T-helper 1 cell treated with Interleukin-12 subunit alpha and Interleukin-12 subunit beta and Interleukin-4 antibody, amounts not matched to agents 30 ng/mL and 1 ng/mL, for 36 hours (primary cell): Measurements from ENCODE around the gene MRPL16. TPM values are rescaled to one million over a fixed set of nuclear protein-coding genes. Genes with fewer than 3 reads are reported as not detected.
"Not testable (repeated sequence)": the region's sequence is repeated elsewhere in the genome, so short reads cannot be mapped to it uniquely, and the experiment has no call there.

Source experiments
- intact Hi-C: fragments of 100-400 bp; cut with micrococcal nuclease; formaldehyde crosslinking; loops from one replicate; pipeline ENCODE4 v1.15.1; 2024
- total RNA-seq: library from RNA; stranded (reverse); gene quantifications from 2 replicates; pipeline ENCODE4 v1.2.3, GENCODE V29; 2022

The MRPL16 gene
- total RNA-seq: 67.0 and 68.2 TPM in 2 replicates

- intact Hi-C loops: loop anchor here (1.0 to 5.0 kb wide), 9 partner anchors 8 to 1233 kb away; partner anchors contain the start of genes DTX4, FAM111A, LPXN and PATL1
Observed at GRCh38 chr11:59810189-59810910, at the start of gene MRPL16. MRPL16 (minus strand) TSS chr11:59810778; CDS start chr11:59810658, 120 bp downstream.

GRCh38 chr11:59859673-59860072, 49.1 kb upstream of the MRPL16 start:
- intact Hi-C loops: no loop called here

DNA sequence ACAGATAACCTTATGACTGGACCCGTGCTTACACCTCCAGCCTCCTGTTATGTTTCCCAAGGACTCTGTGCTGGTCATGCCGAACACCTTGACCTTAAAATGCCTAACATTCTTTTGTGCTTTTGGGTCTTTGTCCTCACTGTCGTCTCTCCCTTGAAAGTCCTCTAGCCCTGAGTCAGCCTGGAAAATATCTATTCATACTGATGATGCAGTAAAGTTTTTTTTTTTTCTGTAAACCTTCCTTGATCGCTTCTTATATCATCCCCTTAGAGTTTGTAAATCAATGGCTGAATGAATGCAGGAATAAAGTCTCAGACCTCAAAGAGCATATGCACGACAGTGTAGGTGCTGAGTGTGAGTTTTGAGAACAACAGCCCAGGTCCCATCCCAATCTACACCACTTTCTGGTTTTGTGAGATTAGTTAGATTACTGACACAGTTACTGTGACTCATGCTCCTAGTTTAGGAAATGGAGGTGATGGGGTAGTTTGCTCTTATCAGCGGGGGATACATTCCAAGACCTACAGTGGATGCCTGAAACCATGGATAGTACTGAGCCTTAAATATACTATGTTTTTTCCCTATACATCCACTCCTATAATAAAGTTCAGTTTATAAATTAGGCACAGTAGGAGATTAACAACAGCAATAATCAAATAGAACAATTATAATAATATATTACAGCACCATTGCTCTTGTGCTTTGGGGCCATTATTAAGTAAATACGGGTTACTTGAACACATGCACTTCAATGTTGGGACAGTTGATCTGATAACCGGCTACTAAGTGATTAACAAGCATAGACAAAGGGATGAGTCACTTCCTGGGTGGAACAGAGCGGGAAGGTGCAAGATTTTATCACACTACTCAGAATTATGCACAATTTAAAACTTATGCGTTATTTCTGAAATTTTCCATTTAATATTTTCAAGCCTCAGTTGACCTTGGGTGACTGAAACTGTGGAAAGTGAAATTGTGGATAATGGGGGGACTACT, 47.2 kb upstream of the MRPL16 start:
- intact Hi-C loops: no loop called here

DNA sequence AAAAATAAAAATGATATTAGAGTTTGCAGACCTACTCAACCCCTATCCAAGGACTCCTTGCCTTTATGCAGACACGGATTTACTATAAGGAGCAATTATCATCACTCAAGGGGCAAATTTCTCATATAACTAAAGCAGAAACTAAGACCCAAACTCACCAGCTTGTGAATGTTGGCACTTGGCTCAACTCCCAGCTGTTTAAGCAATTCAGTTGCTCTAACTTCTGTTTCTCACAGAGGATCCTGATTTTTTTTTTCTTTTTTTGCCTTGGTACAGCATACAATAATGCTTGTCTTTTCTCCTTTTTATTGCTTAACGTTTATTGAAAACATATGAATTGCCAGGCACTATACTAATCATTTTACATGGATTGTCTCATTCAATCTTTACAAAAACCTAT, 44.3 kb upstream of the MRPL16 start:
- intact Hi-C loops: no loop called here

- intact Hi-C loops: not testable (repeated sequence)
Observed at GRCh38 chr11:59851416-59851815, 40.8 kb upstream of the MRPL16 start.

- intact Hi-C loops: not testable (repeated sequence)
Observed at GRCh38 chr11:59849551-59849950, 39.0 kb upstream of the MRPL16 start.

- intact Hi-C loops: no loop called here
Observed at GRCh38 chr11:59849129-59849528, 38.6 kb upstream of the MRPL16 start.

- intact Hi-C loops: not testable (repeated sequence)
Observed at GRCh38 chr11:59848439-59848838, 37.9 kb upstream of the MRPL16 start.

DNA sequence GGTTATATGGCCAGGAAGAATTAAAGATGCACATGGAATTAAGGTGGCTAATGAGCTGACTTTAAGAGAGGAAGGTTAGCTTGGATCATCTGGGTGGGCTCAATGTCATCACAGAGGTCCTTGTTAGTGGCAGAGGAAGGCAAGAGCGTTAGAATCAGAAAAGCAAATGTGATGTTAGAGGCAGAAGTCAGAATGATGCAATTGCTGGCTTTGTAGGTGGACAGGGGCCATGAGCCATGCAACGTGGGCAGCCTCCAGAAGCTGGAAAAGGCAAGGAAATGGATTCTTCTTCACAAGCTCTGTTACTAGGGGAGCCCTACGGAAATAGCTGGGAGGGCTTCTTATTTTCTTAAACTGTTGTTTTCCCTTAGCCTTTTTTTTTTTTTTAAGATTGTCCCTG, 37.0 kb upstream of the MRPL16 start:
- intact Hi-C loops: no loop called here

- intact Hi-C loops: no loop called here
Observed at GRCh38 chr11:59846556-59846955, 36.0 kb upstream of the MRPL16 start.

DNA sequence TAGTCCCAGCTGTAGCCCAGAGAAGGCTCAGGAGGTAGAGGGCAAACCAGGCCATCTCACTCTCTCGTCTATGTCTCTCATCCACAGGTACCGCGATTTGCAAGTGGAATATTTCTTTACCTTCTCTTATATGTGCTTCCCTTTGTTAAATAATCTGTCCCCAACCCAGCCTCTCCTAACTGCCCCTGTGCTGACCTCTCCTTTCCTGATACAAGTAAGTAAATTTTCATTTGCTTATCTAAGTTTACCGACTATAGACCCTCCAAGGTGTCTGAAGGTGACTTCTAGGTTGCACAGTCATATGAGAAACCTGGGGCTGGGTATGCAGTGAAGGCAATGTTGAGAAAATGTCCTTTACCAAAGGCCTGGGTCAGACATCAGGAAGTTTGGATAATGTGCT, 34.8 kb upstream of the MRPL16 start, which contains the start of gene CBLIF:
CBLIF (minus strand) TSS at position 101 of the 400 bp plus-strand sequence; CDS start at position 55, 46 bp downstream.
- intact Hi-C loops: no loop called here

DNA sequence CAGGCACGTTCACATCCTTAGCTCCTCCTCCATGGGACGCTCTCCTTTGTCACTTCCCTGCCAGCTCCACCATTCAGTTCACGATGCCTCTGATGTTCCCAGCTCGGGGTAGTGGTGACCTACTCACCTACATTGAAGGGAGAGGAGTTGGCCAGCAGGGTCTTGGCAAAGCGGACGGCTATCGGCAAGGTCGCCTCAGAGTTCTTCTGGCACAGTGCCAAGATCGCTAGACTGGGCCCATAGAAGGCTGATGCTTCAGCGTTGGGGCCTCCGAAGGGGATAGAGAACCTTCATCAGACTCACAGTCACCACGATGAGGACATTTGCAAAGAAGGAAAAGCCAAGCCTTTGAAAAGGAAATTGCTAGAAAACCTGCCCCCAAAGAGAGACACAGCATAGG, 31.7 kb upstream of the MRPL16 start:
- intact Hi-C loops: no loop called here

- intact Hi-C loops: no loop called here
Observed at GRCh38 chr11:59841514-59841913, 30.9 kb upstream of the MRPL16 start.

GRCh38 chr11:59839615-59840014, 29.0 kb upstream of the MRPL16 start:
- intact Hi-C loops: no loop called here

GRCh38 chr11:59833602-59834001, 23.0 kb upstream of the MRPL16 start:
- intact Hi-C loops: no loop called here

- intact Hi-C loops: no loop called here
Observed at GRCh38 chr11:59829358-59829757, 18.8 kb upstream of the MRPL16 start.

DNA sequence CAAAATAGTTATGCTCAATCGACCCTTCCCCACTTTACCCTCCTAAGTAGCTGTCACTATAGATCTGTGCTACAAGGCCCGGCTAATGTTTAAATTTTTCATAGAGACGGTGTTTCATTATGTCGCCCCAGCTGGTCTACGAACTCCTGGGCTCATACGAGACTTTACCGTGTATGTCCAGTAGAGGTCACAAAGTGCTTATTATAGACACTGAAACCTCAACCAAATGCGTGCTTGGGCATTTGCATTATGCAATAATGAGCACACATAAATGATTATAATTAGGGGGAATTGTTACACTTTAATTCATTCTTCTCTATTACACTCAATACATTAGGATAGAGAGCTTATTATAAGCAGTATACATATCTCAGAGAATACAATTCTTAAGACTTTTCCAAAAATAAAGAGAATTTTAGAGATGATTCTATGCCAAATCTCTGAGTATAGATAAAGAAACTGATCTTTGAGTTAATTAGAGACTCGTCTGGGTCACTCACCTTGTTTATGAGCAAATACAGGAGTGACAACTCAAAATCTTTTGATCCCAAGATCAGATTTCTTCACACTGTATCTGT, 12.5 kb upstream of the MRPL16 start:
- intact Hi-C loops: loop anchor here (1.0 kb wide), 4 partner anchors 96 to 442 kb away; no protein-coding TSS in a partner anchor

- intact Hi-C loops: no loop called here
Observed at GRCh38 chr11:59818572-59818971, 8.0 kb upstream of the MRPL16 start.

DNA sequence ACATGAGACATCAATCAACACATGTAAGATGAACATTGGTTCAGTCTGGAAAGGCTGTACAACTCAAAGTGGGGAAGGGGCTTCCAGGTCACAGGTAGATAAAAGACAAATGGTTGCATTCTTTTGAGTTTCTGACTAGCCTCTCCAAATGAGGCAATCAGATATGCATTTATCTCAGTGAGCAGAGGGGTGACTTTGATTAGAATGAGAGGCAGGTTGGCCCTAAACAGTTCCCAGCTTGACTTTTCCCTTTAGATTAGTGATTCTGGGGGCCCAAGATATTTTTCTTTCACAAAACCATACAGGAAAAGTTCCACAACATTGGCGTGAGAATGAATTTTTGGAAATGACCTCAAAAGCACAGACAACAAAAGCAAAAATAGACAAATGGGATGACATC, 5.9 kb upstream of the MRPL16 start:
- intact Hi-C loops: not testable (repeated sequence)

DNA sequence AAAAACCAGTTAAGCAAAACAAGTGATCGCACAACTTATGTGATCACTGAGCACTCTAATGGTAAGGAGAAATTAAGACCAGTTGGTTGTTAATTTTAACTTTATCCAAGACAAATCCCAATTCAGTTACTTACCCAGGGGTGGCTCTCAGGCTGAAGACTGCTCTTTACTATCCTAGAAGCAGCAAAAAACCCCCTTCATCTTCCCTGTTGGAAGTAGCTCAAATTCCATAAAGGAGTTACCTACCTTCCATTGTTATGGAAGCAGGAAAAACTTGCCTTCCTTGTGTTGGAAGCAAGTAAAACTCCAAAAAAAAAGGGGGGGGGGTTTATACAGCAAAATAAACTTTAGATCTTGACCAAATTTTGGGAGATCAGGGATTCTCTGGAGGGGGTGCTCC, 5.2 kb upstream of the MRPL16 start:
- intact Hi-C loops: no loop called here

DNA sequence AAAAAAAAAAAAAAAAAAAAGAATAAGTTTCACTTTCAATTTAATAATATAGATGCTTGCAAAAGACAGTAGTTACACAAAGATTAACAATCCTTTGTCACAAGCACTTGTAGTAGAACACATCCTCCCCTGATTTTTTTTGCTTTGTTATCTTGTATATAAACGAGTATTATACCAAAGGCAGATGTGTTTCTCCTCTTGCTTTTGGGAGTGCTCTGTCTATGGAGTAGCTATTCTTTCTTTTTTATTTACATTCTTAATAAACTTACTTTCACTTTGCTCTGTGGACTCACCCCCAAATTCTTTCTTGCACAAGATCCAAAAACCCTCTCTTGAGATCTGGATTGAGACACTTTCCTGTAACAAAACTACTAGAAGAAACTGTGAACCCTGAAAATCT, 3.4 kb upstream of the MRPL16 start:
- intact Hi-C loops: loop anchor here (5.0 kb wide), 3 partner anchors 642 to 1237 kb away; partner anchors contain the start of genes DTX4, FAM111A, LPXN and ZFP91
